Mesodermal cell (in vitro differentiated cells): ENCODE measurements around the gene SOBP.

ENCODE experiments used
- H3K27ac ChIP-seq: 2 replicates; pipeline ENCODE4 v1.7.0; 2013; ENCODE audit warnings: mild to moderate bottlenecking, low read depth, low read length, moderate library complexity; ENCODE audit not compliant: severe bottlenecking
- H3K36me3 ChIP-seq: 2 replicates; pipeline ENCODE4 v1.7.1; 2013; ENCODE audit warnings: mild to moderate bottlenecking, low read length, moderate library complexity; ENCODE audit not compliant: control insufficient read depth, insufficient read depth
- H3K4me1 ChIP-seq: one replicate; pipeline ENCODE4 v1.7.1; 2013; ENCODE audit warnings: mild to moderate bottlenecking, low read length; ENCODE audit not compliant: insufficient read depth, control insufficient read depth, poor library complexity, severe bottlenecking
- H3K4me3 ChIP-seq: 2 replicates; pipeline ENCODE4 v1.7.0; 2013; ENCODE audit warnings: low read length, control low read depth, mild to moderate bottlenecking; ENCODE audit not compliant: insufficient read depth, poor library complexity, severe bottlenecking; ENCODE audit errors: extremely low read depth
- H3K9me3 ChIP-seq: 2 replicates; pipeline ENCODE4 v1.7.1; 2013; ENCODE audit warnings: mild to moderate bottlenecking, low read length, moderate library complexity; ENCODE audit not compliant: control insufficient read depth
- WGBS, 2 experiments: methylation state at CpG; one replicate each; pipeline ENCODE4 v1.1.5; 2013; ENCODE audit warnings: missing lambda C conversion rate in 2 of 2; ENCODE audit not compliant: insufficient coverage in 2 of 2; 5-methylcytosine and 5-hydroxymethylcytosine counted together

SOBP gene

DNA sequence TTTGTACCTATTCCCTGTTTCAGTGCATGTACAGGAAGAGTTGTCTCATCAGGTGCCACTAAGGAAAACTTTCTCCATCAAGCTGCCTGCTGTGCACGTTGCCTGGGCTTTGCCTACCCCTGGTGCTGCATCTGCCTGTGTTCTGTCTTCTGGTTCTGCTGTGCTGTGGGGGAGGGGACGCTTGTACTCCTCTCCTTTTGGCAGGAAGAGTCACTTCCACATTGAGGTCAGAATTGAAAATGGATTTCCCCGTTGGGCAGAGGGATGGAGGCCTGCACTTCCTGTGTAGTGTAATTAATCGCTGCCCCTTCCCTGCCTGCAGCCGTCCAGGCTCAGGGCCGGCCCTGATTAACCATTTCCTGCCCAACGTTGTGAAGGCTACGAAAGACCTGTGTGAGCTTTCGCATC lies 180.9 kb downstream of the SOBP start:
- Histone ChIP-seq H3K36me3 (no peaks in the 10 kb centered on the region), H3K4me3 (no peak overlapping the region), H3K9me3 (no peaks in the 10 kb centered on the region), H3K27ac (peak overlapping the region; percentile 39), H3K4me1 (peaks cover 30% of the 10 kb centered on the region)
- 32 to 33% methylated on average over 5 to 8 of the region's 9 CpGs for WGBS, 2 experiments

DNA sequence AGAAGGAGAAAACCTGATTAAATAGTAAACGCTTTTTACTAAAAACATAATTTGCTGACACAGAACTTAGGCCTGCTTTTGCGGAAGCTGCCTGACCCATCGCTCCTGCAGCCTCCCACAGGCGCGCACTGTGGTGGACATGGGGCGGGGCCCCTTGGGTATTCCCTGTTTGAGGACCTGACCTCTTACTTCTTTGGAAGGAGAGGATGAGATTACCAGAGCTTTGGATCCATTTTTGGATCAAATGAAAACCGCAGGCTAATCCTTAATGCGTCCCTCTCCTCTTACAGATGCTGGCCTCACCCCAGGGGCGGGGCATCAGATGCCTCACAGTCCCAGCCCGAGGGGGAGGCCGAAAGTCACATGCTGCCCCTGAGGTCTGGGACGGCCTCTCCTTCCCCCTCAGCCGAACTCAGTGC lies 183.2 kb downstream of the SOBP start:
- Histone ChIP-seq H3K27ac (no peak overlapping the region), H3K36me3 (no peaks in the 10 kb centered on the region), H3K9me3 (no peaks in the 10 kb centered on the region), H3K4me3 (no peak overlapping the region), H3K4me1 (peaks cover 12% of the 10 kb centered on the region)
- 65 to 73% methylated on average over 7 to 12 of the region's 13 CpGs for WGBS, 2 experiments

DNA sequence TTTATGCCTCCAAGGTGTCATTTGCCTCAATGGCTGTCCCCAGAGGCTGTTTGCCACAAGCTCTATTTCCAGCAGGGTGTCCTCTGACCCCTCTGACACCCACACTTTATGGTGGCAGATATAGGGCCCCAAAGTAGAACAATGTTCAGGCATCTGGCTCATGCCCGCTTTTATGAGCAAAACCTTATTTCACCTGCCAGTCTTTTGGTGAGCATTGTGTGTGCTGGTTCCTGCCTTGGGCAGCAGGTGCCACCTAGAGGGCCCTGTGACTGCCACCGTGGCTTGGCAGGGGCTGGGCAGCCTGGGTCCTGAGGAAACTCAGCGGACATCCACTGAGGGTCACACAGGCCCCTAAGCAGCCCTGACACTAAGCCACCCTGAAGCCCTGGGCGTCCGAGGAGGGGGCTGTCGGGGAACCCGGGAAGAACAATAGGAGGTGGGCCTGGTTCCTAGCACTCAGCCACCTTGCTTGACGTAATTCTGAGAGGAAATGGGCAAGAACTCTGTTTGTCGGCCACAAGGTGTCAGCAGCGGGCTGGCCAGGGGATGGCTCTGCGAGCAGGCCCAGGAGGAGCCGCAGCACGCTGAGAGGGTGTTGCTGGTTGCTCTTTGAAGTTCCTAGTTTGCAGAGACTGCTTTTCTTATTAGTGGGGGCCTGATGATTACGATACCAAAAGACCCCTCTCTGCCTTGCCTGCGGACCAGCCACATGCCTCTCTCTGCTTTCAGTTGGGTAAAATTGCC lies 185.2 kb downstream of the SOBP start:
- H3K27ac ChIP-seq = no peak overlapping the region
- no peaks in the 10 kb centered on the region for H3K36me3 ChIP-seq
- WGBS, 2 experiments = 13 to 16% methylated on average over 13 of the region's 15 CpGs
- no peak overlapping the region for H3K4me3 ChIP-seq
- peaks cover 12% of the 10 kb centered on the region for H3K4me1 ChIP-seq
- H3K9me3 ChIP-seq = no peaks in the 10 kb centered on the region

DNA sequence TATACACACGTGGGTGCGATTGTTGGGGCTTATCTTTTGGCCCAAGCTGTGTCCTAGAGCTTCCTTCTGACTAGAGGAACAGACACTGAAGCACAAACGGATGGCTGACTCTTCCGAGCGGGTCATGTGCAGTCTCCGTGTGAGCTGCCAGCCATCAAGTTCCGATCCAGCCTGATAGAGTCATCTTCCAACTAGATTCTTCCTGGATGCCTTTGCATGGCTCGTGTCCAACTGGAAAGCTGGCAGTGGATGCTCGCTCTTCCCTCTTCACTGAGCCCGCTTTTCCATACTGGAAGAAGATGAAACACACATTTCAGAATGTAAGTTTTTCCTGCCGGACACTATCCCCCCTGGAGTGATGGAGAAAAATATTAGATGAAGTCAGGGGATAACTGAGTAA lies 186.1 kb downstream of the SOBP start:
- H3K36me3 ChIP-seq = no peaks in the 10 kb centered on the region
- WGBS, 2 experiments = 77 to 78% methylated on average over 9 of the region's 11 CpGs
- no peak overlapping the region for H3K27ac ChIP-seq
- H3K4me3 ChIP-seq = no peak overlapping the region
- no peaks in the 10 kb centered on the region for H3K9me3 ChIP-seq
- peaks cover 4% of the 10 kb centered on the region for H3K4me1 ChIP-seq

DNA sequence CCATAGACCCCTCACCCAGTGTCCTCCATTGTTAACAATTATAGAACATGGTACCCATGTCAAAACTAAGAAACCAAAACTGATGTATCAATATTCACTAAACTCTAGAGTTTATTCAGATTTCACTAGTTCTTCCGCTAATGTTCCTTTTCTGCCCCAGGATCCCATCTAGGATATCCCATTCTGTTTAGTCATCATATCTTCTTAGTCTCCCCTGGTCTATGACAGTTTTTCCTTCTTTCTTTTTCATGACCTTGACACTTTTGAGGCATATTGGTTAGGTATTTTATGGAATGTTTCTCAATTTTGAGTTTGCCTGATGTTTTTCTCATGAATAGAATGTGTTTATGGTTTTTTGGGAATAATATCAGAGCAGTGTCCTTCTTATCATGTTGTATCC lies 187.5 kb downstream of the SOBP start:
- Histone ChIP-seq H3K36me3 (no peaks in the 10 kb centered on the region), H3K27ac (no peak overlapping the region), H3K4me3 (no peak overlapping the region), H3K9me3 (no peaks in the 10 kb centered on the region), H3K4me1 (no peaks in the 10 kb centered on the region)
- WGBS, 2 experiments = 100% methylated on average over 1 of the region's 1 CpG

DNA sequence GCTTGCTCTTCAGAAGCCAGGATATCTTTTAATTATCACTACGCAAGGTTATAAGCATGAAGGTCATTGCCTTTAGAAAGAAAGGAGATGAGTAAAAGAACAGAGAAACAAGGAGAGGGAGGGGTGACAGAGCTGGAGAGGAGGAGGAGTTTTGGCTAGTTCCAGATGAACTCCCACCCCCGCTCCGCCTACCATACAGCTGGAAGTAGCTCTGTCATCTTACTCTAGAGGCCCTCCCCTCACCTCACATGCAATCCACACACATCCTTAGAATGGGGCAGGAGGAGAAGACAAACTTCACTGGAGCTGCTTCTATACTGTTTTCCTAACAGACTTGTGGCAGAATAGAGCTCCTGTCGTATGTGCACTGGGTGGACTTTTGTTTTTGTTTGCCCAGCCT lies 189.5 kb downstream of the SOBP start:
- Histone ChIP-seq H3K4me1 (no peaks in the 10 kb centered on the region), H3K9me3 (no peaks in the 10 kb centered on the region)
- 84 to 86% methylated on average over 1 to 2 of the region's 4 CpGs for WGBS, 2 experiments

DNA sequence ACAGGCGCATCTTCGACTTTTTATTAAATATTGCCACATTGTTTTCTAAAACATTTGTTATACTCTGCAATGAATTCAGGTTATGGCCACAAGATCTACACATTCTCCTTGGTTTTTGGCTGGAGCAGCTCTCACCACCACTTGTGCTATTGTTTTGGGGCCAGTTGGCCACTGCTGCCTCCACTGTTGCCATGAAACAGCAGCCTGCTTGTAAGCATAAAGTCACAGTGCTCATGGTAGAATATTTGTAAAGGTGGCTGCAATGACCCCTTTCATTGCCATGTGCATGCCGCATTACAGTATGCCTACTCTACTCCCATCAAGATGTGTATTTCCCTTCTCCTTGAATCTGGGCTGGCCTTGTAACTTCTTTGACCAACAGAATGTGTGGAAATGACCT lies 192.8 kb downstream of the SOBP start:
- 92 to 100% methylated on average over 1 to 3 of the region's 3 CpGs for WGBS, 2 experiments
- H3K27ac ChIP-seq = no peak overlapping the region
- H3K9me3 ChIP-seq = no peaks in the 10 kb centered on the region
- no peaks in the 10 kb centered on the region for H3K4me1 ChIP-seq
- no peak overlapping the region for H3K4me3 ChIP-seq
- no peaks in the 10 kb centered on the region for H3K36me3 ChIP-seq

More for the DNA sequence above, 189.5 kb downstream of the SOBP start:
- H3K4me3 ChIP-seq = no peak overlapping the region
- H3K27ac ChIP-seq = no peak overlapping the region
- H3K36me3 ChIP-seq = no peaks in the 10 kb centered on the region

DNA sequence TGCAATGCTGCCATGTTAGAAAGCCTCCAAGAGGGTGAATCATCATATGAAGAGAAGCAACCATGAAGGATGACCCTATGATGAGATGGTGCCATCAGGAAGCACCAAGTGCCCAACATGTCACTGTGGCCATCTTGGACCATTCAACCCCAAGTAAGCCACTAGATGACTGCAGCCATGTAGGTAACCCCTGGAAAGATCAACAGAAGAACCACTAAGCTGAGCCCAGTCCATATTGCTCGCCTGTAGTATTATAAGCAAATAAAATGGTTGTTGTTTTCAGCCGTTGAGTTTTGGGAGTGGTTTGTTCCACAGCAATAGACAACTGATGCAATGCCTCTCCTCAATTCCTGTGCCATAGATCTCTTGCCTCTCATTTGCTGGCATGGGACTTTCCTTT lies 193.3 kb downstream of the SOBP start:
- WGBS, 2 experiments = 100% methylated on average over 1 of the region's 2 CpGs; no CpG with 5 or more reads in 1 of the 2 experiments
- no peak overlapping the region for H3K27ac ChIP-seq
- H3K36me3 ChIP-seq = no peaks in the 10 kb centered on the region

DNA sequence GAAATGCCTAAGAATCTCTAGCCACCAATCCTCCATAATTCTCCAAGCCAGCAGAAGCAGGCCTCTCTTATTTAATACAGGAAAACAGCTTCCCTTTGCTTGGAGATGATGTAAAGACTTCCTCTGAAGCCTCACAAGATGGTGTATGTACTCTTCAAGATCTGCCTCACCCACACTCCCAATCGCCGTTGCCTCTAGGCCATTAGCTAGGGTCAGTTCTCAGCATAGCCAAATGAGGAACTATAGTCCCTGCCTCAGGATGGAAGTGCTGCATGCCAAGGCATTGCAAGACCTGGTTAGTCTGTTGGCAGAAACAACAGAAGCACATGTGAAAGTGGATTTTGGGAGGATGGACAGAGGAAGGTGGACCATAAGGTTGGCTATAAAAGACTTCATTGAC lies 195.1 kb downstream of the SOBP start:
- Histone ChIP-seq H3K9me3 (no peaks in the 10 kb centered on the region), H3K36me3 (no peaks in the 10 kb centered on the region), H3K4me3 (no peak overlapping the region), H3K4me1 (no peaks in the 10 kb centered on the region), H3K27ac (no peak overlapping the region)
- 90% methylated on average over 2 of the region's 2 CpGs; no CpG with 5 or more reads in 1 of the 2 experiments for WGBS, 2 experiments

More for the DNA sequence above, 193.3 kb downstream of the SOBP start:
- no peaks in the 10 kb centered on the region for H3K4me1 ChIP-seq
- H3K9me3 ChIP-seq = no peaks in the 10 kb centered on the region
- H3K4me3 ChIP-seq = no peak overlapping the region

DNA sequence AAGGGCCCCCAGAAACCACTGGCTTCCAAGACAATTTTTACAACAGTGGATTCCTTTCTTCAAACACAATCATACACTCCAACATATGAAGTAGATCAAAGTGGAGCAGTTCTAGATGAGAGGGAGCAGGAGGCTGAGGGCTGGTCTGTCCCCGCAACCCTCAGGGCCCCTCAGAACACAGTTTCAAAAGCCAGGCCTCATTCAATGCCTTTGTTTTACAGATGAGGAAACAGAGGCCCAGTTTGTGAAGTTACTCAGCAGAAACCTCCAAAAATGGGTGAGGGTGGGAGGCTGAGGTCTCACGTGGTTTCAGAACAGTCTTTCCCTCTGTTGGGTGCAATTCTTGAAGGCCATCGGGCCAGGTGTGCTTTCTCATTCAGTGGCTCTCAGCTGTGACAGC lies 199.3 kb downstream of the SOBP start:
- Histone ChIP-seq H3K36me3 (no peaks in the 10 kb centered on the region), H3K4me3 (no peak overlapping the region), H3K9me3 (no peaks in the 10 kb centered on the region), H3K4me1 (no peaks in the 10 kb centered on the region), H3K27ac (no peak overlapping the region)
- 71 to 77% methylated on average over 2 to 3 of the region's 3 CpGs for WGBS, 2 experiments

DNA sequence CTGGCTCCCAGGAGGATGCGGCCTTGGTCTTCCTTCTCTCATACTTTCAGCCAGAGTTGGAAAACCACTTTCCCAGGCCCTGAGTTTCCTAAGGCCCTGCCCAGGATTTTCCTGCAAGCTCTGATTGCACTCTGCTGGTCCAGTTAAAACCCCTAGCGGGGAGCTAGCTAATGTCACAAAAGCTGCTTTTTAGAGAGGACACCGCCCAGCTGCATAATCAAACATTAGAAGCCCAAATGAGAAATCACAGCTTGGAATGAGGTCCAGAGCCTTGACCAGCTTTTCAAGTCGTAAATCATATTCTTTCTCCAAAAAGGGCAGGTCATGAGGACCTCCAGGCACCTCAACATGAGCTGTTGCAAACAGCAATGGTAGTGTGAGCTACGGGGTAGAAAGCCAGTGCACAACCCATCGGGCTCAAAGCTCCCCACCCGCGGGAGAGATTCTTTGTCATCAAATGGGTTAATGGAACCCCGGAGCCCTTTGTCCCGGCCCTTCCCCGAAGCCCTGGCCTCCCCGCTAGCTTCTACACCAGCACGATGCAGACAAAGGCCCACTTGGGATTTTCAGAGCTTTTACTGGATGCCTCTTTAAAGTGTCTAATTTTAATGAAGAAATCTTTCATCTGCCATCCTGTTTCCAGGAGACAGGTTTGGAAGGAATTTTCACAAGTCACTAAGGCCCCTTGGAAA lies 200.2 kb downstream of the SOBP start:
- WGBS, 2 experiments = 97 to 99% methylated on average over 12 to 13 of the region's 13 CpGs
- no peaks in the 10 kb centered on the region for H3K36me3 ChIP-seq
- H3K4me3 ChIP-seq = no peak overlapping the region
- H3K27ac ChIP-seq = no peak overlapping the region
- H3K4me1 ChIP-seq = no peaks in the 10 kb centered on the region
- no peaks in the 10 kb centered on the region for H3K9me3 ChIP-seq
